Neutrophil (primary cell): ENCODE results near the gene TRIM26.
A peak's percentile ranks its signal among the peaks of the same experiment; 100 is the strongest.

Experiments
- H3K27ac ChIP-seq: fragments of 200-600 bp; sonication (generic); 2 replicates; pipeline ENCODE4 v1.5.1; 2016; ENCODE audit warnings: mild to moderate bottlenecking, moderate library complexity
- H3K27me3 ChIP-seq: fragments of 200-600 bp; sonication (generic); 2 replicates; pipeline ENCODE4 v1.6.0; 2016; ENCODE audit warnings: mild to moderate bottlenecking
- H3K36me3 ChIP-seq: fragments of 200-600 bp; sonication (generic); 2 replicates; pipeline ENCODE4 v1.5.1; 2017
- H3K4me1 ChIP-seq, 2 experiments: fragments of 200-600 bp in 1 of 2; sonication (generic) in 1 of 2; 1 replicate in 1 of 2; 2 replicates in 1 of 2; pipeline versions ENCODE4 v1.5.1 to v1.6.1; 2013 to 2016; ENCODE audit warnings: low read depth in 1 of 2, low read length in 1 of 2, mild to moderate bottlenecking in 1 of 2, moderate library complexity in 1 of 2; ENCODE audit not compliant: control insufficient read depth in 1 of 2, insufficient read depth in 1 of 2
- H3K4me3 ChIP-seq, 2 experiments: fragments of 200-600 bp in 1 of 2; sonication (generic) in 1 of 2; 1 replicate in 1 of 2; 2 replicates in 1 of 2; pipeline ENCODE4 v1.5.1; 2013 to 2016; ENCODE audit warnings: low read depth in 1 of 2, low read length in 1 of 2, mild to moderate bottlenecking in 1 of 2, moderate library complexity in 1 of 2
- H3K9me3 ChIP-seq: fragments of 200-600 bp; sonication (generic); 2 replicates; pipeline ENCODE4 v1.5.1; 2016
- TF ChIP-seq, protein P1 (sequence below): fragments of 200-600 bp; sonication (generic); IDR thresholded peaks from 2 replicates; pipeline ENCODE4 v1.5.1; 2016; ENCODE audit warnings: antibody characterized with exemption

The TRIM26 gene

DNA sequence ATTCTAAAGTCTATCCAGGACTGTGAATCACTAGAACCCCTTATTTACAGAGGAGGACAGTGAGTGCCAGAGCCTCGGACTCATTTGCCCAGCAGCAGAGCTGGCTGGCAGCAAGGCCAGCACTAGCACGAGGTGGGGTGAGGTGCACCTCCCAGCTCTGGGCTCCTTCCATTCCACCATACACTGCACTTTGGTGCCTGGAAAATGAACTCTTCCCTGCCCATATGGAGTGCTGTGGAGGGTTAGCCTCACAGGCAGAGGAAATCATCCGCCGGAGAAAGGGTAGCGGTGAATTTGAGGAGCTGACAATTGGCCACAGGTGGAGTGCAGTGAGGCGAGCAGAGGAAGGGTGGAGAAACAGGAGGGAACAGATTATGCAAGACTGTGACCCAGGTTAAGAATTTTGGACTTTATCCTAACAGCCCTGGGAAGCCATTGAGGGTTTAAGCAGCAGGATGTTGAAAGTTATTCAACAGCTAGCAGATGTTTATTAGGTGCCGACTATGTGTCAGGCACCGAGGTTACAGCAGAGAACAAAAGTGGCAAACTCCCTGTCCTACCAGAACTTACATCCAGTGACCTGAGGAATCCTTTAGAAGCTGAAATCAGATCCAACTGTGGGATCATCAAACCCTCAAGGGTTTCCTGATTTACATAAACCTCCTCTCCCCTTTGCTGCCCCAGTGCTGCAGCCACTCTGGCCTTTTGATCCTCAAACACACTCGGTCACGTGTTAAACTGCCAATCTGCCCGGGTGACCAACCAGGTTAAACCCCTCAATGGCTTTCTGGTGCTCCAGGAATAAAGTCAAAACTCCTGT is 6.2 kb downstream of the TRIM26 start:
- H3K9me3 ChIP-seq, result no peaks in the 10 kb centered on the region
- H3K4me1 ChIP-seq, result peaks cover 35 to 39% of the 10 kb centered on the region in 2 experiments
- no peak overlapping the region for H3K27ac ChIP-seq
- H3K36me3 ChIP-seq, result peaks cover 5% of the 10 kb centered on the region
- no peak overlapping the region for H3K4me3 ChIP-seq
- H3K27me3 ChIP-seq, result no peaks in the 10 kb centered on the region
- TF ChIP-seq, protein P1, sequence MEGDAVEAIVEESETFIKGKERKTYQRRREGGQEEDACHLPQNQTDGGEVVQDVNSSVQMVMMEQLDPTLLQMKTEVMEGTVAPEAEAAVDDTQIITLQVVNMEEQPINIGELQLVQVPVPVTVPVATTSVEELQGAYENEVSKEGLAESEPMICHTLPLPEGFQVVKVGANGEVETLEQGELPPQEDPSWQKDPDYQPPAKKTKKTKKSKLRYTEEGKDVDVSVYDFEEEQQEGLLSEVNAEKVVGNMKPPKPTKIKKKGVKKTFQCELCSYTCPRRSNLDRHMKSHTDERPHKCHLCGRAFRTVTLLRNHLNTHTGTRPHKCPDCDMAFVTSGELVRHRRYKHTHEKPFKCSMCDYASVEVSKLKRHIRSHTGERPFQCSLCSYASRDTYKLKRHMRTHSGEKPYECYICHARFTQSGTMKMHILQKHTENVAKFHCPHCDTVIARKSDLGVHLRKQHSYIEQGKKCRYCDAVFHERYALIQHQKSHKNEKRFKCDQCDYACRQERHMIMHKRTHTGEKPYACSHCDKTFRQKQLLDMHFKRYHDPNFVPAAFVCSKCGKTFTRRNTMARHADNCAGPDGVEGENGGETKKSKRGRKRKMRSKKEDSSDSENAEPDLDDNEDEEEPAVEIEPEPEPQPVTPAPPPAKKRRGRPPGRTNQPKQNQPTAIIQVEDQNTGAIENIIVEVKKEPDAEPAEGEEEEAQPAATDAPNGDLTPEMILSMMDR, result no peak

DNA sequence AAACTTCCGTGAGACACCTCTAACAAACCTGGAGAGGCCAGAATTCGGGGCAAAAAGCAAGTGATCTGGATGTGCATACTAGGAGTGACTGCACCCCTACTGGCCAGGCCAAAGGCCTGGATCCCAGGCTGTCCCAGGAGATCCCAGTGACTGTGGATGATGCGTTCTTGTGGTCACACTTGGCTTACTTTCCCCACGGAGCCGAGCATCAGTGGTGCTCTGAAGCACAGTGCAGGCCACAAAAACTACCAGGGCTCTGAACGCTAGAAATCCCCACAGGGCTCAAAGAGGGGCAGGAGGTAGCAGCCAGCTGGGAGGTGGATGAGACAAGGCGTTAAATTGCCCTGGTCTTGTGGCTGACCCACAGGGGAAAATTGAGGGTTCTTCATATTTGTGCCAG is 7.1 kb downstream of the TRIM26 start:
- H3K4me1 ChIP-seq, result peaks cover 39 to 40% of the 10 kb centered on the region in 2 experiments
- H3K27me3 ChIP-seq, result no peaks in the 10 kb centered on the region
- H3K4me3 ChIP-seq, result no peak overlapping the region
- H3K9me3 ChIP-seq, result no peaks in the 10 kb centered on the region
- H3K27ac ChIP-seq, result no peak overlapping the region
- H3K36me3 ChIP-seq, result peaks cover 5% of the 10 kb centered on the region
- TF ChIP-seq, protein P1, result no peak

DNA sequence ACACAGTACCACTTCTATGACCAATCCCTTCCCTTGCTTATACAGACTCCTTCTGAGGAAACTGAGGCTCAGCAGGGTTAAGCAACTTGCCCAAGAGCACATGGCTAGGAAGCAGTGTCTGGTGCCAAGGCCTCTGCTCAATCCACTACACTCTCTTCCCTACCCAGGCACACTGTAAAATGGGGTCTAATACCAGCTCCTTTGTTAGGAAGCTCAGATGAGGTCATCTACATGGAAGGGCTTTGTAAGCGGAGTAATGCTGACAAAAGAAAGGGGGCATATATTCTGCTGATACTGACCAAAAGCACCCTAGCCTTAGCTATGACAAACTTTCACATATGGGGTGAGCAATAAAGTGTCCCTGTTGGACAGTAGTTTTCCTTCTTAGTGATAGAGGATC is 9.1 kb downstream of the TRIM26 start:
- TF ChIP-seq, protein P1, result no peak
- H3K4me1 ChIP-seq, result peaks cover 49 to 50% of the 10 kb centered on the region in 2 experiments
- H3K27ac ChIP-seq, result no peak overlapping the region
- no peaks in the 10 kb centered on the region for H3K9me3 ChIP-seq
- H3K27me3 ChIP-seq, result no peaks in the 10 kb centered on the region
- no peak overlapping the region for H3K4me3 ChIP-seq
- peaks cover 7% of the 10 kb centered on the region for H3K36me3 ChIP-seq

DNA sequence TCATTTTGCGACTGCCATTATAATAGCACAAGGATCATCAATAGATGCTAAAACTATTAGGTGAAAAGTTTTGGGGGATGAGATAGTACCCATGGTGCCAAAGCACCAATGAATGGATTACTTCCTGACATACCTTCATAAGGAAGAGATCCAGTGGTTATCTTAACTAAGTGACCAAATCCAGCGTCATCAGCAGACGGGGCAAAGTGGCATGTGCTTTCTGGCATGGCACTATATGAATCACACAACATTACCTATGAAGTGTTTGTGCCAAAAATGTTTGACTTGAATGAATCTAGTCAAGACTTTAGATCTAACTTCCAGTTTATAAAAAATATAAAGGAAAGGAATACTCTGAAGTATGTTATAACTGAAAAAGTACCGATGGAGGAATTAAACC is 10.8 kb downstream of the TRIM26 start:
- H3K27ac ChIP-seq, result peak overlapping the region; percentile 78

DNA sequence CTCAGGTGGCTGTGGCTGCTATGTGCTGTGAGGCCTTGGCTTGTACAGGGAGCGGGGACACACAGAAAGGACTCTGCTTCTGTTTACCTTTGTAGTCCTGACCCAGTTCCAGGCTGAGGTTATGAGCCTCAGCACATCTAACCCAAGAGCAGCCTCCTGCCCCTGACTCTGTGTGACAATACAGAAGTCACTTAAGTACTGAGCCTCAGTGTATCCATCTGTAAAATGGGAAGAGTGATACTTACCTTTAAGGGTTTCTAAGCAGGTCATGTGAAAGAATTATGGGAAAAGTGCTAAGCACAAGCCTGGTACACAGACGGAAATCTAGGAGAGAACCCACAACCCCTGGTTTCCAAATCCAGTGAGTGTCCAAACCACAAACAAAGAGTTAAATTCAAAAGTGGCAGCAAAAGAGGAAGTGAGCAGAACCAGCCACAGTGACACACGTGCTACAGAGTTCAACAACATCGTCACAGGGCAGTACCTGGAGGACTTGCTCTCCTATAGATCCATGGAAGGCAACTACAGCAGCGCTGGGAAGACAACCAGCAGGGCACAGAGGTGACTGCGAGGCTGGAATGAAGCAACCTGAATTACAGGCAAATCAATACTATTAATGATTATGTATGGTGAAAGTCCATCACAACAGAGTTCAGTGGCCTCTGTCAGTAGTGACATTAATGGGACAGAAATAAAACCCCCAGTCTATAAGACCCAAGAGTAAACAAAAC is 12.5 kb downstream of the TRIM26 start:
- H3K27ac ChIP-seq, result peak overlapping the region; percentile 78
- no peaks in the 10 kb centered on the region for H3K27me3 ChIP-seq
- H3K4me3 ChIP-seq, result peak overlapping the region in 1 of 2 experiments; percentile 17
- TF ChIP-seq, protein P1, result no peak
- peaks cover 33 to 36% of the 10 kb centered on the region in 2 experiments for H3K4me1 ChIP-seq
- peaks cover 36% of the 10 kb centered on the region for H3K36me3 ChIP-seq
- no peaks in the 10 kb centered on the region for H3K9me3 ChIP-seq

More for the DNA sequence above, 10.8 kb downstream of the TRIM26 start:
- peak overlapping the region in 1 of 2 experiments; percentile 17 for H3K4me3 ChIP-seq
- H3K4me1 ChIP-seq, result peaks cover 42 to 44% of the 10 kb centered on the region in 2 experiments
- no peaks in the 10 kb centered on the region for H3K27me3 ChIP-seq
- peaks cover 24% of the 10 kb centered on the region for H3K36me3 ChIP-seq
- TF ChIP-seq, protein P1, result no peak
- H3K9me3 ChIP-seq, result no peaks in the 10 kb centered on the region
